HG03460 (cell line): ENCODE measurements around the gene GSTT2B.
"Not testable (repeated sequence)": the region's sequence is repeated elsewhere in the genome, so short reads cannot be mapped to it uniquely, and the experiment has no call there.

ENCODE experiments used
- ATAC-seq: cut with Tn5 transposase; IDR thresholded peaks from one replicate; pipeline ENCODE4 v1.9.1; 2021; ENCODE audit not compliant: unreplicated experiment

GSTT2B gene

DNA sequence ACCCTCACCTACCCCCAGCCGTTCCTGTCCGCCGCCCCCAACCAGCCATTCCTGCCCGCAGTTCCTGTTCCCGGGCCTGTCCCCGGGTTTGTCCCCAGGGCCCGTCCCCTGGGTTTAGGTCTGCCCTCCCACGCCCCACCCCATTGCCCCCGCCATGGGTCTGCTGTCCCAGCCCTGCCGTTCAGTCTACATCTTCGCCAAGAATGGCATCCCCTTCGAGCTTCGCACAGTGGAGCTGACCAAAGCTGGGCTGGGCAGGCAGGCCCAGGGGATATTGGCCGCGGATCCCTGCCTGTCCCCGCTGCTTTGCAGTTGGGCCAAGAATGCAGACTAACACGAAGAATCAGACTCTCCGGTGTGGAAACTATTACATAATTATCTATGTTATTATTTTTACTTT, 11.2 kb downstream of the GSTT2B start:
- not testable (repeated sequence) for ATAC-seq

DNA sequence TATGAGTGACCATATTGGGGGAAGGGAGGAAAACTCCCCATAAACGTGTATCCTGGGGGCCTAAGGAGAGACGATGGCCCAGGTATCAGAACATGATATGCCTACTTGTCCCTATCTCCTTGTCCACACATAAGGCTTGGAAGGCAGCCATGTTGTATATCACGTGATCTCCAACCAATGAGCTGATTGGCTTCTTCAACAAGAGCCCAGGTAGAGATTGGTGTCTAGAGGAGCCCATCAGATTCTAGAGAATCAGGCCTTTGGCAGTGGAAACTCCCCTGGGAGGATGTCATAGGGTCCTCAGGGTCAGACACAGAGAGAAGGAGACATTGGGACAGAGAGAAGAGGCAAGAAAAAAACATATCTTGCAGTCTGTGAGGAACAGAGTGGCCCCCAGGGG, 13.6 kb downstream of the GSTT2B start:
- not testable (repeated sequence) for ATAC-seq

DNA sequence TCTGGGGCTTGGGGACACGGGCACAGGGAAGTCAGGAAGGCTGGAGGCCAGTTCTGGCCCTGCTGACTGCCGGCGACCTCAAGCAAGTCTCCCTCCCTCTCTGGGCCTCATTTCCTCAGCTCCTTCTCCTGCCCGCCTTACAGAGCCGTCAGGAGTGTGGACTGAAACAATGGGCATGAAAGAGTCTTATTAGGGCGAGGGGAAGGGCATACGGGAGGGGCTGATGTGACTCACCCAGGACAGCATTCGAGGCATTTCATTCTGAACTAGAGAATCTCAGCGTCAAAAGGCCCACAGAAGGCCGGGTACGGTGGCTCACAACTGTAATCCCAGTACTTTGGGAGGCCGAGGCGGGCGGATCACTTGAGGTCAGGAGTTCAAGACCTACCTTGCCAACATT, 20.8 kb downstream of the GSTT2B start:
- ATAC-seq = not testable (repeated sequence)

DNA sequence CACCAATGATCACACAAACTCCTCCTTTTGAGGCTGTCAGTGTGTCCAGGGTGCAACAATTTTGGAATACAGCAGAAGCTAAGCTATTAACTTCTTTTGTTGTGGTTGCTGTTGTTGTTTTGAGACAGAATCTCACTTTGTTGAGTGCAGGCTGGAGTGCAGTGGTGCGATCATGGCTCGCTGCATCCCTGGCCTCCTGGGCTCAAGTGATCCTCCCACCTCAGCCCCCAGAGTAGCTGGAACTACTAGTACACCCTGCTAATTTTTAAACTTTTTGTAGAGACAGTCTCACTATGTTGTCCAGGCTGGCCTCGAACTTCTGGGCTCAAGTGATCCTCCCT, 22.0 kb downstream of the GSTT2B start:
- ATAC-seq = no peak

DNA sequence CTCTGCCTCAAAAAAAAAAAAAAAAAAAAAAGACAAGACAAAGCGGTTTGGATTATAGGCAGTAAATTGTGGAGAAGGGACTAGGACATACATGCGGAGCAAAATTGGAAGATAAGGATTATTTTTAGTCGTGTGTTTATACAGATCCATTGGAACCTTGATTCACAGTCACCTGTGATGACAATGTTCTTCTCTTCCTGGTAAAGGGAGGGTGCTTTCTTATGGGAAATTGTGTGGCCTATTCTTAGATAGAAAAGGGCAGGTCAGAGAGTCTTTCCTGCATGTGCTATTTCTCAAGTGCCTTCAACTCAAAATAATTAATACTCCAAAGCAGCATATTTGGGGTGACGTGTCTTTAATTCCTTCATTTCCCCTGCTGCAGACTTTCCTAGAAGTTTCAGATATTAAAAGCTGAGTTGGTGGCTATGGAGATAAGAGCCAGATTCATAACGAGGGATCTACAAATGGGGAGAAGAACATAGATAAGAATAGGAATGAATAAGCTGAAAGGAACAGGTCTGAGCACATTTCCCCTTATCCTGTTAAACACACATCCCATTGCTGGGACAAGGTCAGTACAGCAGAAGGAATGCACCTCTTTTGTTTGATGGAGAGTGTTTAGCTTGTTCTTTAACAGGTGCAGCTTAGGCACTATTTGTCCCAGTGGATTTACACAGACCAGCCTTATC, 22.5 kb downstream of the GSTT2B start:
- ATAC-seq = no peak

DNA sequence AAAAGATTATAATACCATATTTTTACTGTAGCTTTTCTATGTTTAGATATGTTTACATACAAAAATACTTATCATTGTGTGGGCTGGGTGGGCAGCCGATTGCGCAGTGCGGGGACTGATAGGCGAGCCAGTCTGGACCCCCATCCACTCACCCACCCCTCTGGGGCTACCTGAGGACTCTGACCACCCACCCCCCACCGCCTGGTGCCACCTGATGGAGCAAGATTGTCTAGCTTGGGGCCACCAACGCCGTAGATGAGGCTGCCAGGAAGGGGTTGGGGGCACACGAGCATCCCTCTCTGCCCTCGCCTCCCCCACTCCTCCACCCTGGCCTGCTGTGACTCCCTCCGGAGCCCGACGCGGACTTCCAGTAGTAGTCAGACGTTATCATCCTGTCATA, 34.4 kb downstream of the GSTT2B start:
- ATAC-seq = no peak

DNA sequence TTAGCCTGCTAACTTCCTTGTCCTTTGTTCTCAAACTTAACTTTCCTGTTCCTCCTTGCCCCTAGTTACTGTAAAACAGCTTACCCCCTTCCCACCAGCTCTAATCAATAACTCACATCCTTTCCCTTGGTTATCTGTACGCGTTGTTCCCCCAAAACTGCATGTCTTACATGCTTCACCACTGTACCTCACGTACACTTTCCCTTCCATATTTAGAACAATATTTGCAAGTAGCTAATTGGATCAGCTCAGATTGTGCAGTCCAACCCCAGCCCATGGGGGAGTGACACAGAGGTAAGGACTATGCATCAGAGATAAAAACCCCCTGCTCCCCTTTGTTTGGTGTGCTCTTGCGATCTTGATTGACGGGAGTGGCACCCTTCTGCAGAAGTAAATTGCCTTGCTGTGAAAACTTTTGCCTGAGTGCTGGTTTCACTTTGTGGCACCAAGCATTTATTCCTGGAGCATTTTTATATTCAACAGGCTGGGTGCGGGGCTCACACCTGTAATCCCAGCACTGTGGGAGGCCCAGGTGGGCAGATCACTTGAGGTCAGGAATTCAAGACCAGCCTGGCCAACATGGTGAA, 35.9 kb downstream of the GSTT2B start:
- no peak for ATAC-seq

DNA sequence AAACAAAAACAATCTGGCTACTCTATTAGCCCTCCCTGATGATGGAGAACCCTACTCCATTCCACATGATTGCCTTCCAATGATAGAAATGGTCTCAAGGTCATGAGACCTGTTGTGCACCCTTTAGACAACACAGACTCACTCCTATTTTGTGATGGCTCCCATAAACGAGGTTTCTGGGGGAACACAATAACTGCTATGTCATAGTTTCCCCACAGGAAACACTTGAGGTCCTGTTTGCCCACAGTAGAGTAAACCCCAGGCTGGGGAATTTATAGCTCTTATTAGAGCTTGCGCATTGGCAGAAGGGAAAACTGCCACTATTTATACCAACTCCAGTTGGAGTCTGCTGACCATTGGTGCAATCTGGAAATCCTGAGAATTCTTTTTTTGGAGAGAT, 38.1 kb downstream of the GSTT2B start:
- ATAC-seq = no peak

DNA sequence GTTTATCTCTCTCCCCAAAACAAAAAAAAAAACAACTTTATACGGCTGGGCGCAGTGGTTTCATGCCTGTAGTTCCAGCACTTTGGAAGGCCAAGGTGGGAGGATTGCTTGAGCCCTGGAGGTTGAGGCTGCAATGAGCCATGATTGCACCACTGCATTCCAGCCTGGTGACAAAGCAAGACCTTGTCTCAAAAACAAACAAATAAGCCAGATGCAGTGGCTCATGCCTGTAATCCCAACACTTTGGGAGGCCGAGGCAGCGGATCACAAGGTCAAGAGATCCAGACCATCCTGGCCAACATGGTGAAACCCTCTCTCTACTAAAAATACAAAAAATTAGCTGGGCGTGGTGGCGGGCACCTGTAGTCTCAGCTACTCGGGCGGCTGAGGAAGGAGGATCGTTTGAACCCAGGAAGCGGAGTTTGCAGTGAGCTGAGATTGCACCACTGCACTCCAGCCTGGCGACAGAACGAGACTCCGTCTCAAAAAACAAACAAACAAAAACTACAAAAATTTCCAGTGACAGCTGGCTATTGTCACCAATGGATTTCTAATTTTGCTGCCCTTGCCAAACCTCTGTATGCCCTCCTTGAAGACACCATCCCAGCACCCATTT, 39.3 kb downstream of the GSTT2B start:
- not testable (repeated sequence) for ATAC-seq

DNA sequence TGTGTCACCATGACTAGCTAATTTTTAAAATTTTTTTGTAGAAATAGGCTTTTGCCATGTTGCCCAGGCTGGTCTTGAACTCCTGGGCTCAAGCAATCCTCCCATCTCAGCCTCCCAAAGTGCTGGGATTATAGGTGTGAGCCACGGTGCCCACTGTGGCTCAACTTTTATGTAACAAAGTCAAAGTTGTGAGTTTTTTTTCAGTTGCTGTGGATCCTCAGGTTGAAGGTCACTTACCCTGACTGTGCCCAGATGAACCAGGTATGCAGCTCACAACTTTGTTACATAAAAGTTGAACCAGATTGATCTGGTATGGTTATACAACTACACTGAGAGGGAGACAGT, 40.8 kb downstream of the GSTT2B start:
- not testable (repeated sequence) for ATAC-seq

DNA sequence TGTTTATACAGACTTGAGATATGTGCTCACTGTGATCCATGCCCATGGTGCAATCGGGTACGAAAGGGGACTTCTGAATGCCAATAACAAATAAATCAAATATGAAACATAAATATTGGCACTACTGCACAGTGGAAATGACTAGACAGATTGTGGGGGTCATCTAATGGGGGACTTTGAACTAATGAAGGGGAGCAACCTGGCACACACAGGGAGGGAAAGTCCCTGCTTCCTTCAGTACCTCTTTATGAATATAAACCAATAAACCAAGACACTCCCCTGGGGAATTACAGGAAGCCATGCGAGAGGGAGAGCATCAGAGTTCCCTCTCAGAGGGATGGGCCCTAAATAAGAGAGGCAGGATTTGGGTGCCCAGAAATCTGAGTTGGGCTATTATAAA, 45.7 kb downstream of the GSTT2B start:
- ATAC-seq = no peak

DNA sequence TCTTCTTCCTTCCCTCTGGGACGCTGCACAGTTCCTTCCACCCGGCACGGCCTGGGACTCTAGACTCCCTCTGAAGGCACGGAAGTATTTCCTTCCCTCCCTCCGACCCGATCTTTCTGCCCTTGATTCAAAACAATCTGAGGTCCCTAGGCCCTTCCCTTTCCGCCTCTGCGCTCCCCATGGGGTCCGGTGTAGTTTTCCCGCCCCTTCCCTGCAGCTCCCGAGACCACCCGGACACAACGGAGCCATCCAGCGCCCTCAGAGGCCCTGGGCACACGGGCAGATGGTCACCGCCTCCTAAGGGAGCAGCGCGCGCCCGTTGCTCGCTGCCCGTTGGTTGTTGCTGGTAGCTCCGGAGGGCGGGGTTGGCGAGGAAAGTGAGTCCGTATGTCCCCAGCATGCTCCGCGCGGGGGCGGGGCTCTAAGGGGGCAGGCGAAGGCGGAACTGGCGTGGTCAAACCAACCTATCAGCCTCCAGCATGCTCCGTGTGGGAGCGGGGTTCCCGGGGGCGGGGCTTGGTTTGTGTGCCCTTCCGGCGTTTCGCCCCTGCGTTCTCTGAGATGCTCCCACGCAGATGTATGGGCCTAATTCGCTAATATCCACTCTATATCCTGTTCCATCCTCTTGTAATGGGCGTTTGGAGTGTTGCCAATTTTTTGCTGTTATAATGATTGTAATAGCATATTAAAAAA, 47.2 kb downstream of the GSTT2B start:
- ATAC-seq = peak; percentile 88

DNA sequence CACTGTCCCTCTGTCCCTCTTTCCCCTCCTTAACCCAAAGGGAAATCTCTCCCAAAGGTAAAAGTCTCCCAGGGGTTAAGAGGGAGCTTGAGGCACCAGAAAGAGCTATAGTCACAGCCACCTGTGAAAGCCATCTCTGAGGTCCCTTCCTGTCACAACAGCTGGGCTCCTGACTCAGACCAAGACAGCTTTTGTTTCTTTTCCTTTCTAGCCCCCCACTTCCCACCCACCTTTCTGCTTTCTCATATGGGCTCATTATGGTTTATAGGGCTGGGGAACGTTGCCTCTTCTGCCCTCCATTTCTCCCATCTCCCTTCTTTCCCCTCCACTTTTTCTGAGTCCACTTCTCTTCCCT, 47.7 kb downstream of the GSTT2B start:
- ATAC-seq = peak; percentile 9

DNA sequence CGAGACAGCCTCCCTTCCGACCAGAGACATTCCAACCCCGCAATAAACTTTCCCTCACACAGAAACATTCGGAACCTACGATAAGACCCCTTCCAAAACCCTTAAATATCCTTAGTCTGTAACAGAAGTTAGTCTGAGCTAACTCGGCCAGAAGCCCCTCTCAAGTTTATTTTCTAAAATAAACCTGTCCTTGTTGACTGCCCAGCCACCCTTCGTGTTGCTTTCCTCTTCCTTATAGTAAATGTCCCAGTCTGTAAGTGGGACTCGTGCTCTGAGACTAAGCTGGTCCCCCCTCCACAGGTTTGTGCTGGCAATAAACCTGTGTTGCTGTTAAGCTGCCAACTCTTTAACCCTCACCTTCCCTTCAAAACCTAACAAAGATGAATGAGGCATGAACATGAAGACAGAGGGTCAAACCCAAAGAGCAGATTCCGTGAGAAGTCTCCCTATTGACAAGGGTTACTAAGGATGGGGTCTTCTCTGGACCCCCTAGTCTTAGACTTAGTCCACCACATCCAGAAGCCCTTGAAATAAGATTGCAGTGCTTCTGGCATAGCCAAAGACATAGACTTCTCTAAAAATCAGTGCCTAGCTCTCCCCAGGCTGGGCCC, 48.6 kb downstream of the GSTT2B start:
- ATAC-seq = no peak

DNA sequence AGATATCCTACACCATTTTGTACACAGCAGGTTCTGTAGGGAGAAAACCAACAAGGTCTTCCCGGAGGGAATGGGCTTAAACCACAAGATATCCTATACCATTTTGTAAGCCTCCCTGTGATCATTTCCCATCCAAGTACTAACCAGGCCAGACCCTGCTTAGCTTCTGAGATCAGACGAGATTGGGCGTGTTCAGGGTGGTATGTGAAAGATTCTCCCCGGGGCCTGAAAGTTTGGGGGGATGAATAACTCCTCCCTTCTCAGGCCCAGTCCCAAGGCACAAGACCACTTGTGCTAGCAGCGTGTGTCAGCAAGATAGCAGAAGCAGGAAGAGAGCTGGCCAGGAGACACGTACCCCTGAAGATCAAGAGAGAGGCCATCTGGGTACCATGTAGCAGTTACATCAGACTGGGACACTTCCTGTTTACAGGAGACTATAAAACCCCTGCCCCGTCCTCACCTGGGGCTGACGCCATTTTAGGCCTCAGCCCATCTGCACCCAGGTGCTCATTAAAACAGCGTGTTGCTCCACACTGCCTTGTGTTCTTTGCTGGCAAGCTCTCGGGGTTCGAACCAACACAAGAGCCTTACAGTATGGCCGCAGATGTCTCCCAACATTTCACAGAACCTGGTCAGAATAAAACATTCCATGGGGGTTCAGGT, 49.5 kb downstream of the GSTT2B start:
- no peak for ATAC-seq

DNA sequence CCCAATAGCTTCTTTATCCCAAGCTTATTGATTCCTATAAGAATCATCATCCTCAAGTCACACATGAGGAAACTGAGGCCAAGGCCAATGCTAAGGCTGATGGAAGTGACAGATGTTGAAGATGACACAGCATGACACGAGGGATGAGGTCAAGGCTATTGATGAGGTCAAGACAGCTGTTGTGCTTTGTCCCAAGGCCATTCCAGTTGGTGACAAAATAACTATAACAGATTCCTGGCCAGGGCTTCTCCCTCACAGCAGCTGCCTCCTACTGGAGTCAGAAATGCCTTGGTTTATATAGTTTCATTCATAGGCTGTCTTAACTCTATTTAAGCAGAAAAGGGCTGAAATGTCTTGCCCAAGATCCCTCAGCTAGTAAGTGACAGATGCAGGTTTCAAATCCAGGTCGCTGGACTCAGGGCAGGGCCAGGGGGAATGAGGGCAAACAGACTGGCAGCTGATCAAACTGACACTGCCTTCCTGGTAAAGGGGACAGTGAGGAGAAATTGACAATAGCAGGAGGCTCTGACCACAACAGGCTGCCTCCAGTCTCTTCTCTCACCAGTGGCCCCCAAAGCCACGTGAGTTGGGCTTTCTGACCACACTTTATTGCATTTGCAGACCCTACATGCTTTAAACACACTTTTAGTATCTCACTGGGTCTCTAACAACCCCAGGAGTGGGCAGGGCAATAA, 50.4 kb downstream of the GSTT2B start:
- ATAC-seq = no peak

DNA sequence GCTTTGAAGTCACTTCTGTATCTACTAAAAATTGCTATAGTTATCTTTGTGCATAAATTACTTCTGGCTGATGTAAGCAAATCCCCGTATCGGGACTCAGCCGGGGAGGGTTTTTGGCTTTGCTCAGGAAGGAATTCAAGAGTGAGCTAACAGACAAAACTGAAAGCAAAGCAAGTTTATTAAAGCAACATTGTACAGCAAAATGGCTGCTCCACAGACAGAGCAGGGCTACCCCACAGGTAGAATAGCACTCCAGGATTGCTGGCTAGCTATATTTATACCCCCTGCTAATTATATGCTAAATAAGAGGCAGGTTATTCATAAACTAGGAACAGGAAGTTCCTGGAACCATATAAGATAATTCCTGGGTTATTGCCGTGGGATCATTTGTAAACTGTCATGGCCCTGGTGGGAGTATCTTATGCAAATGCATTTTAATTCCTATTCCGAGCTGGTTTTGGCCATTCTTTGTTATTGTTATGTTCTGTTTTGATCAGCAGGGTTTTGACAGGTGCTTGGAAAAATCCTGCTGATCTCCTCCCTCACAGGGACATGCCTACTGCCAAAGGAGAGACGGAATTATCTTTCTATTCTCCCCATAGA, 51.6 kb downstream of the GSTT2B start:
- ATAC-seq = no peak

DNA sequence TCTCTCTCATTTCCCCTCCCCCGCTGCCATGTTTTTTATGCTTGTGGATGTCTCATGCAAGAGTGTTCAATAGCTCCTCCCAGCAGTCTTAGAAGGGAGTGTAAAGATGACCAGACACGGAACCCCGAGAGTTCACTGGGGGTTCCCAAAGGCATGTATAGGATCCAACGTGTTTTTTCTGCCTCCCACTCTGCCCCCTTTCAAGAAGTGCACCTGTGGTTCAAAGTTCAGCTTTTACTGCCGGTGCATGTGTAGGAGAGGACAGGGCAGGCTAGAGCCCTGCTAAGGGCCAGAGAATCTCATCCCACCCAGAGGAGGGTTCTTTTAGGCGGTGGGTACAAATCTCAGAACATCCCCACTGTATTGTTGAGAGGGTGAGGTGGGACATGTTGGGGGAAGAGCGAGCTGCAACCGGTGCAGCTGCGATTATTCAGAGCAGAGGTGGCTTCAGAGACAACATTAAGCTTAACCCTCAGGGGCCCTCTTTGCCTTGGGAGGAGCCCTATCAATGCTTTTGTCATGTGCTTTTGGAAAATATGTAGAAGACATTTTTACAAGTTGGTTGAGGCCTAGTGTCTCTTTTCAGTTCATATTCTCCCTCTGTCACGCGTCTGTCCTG, 52.3 kb downstream of the GSTT2B start:
- ATAC-seq = no peak

DNA sequence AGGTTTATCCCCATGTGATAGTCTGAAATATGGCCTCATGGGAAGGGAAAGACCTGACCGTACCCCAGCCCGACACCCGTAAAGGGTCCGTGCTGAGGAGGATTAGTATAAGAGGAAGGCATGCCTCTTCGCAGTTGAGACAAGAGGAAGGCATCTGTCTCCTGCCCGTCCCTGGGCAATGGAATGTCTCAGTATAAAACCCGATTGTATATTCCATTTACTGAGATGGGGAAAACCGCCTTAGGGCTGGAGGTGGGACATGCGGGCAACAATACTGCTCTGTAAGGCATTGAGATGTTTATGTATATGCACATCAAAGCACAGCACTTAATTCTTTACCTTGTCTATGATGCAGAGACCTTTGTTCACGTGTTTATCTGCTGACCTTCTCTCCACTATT, 53.6 kb downstream of the GSTT2B start:
- ATAC-seq = not testable (repeated sequence)
